PFSK-1 (cell line): ENCODE measurements around the gene OR2Y1.

Source experiments
- FOXP2 ChIP-seq: optimal IDR thresholded peaks from 2 replicates; pipeline ENCODE3; 2011; ENCODE audit warnings: borderline replicate concordance, control low read depth, inconsistent platforms; ENCODE audit not compliant: insufficient read depth; ENCODE audit errors: extremely low read length, extremely low read depth
- POLR2AphosphoS5 ChIP-seq: IDR thresholded peaks from 2 replicates; pipeline ENCODE4 v1.6.1; 2012; ENCODE audit warnings: low read depth, mild to moderate bottlenecking, control low read depth, low read length, moderate library complexity
- REST ChIP-seq, 2 experiments: IDR thresholded peaks; 2 replicates each; pipeline versions ENCODE4 v1.6.1 to v1.8.0; 2011 to 2012; ENCODE audit warnings: low read depth in 2 of 2, low read length in 2 of 2, control low read depth in 1 of 2, inconsistent platforms in 1 of 2, mild to moderate bottlenecking in 1 of 2, moderate library complexity in 1 of 2; ENCODE audit not compliant: insufficient read depth in 1 of 2
- SIN3A ChIP-seq: IDR thresholded peaks from 2 replicates; pipeline ENCODE4 v1.6.1; 2012; ENCODE audit warnings: mild to moderate bottlenecking, low read length, moderate library complexity, borderline replicate concordance; ENCODE audit not compliant: insufficient read depth
- TAF1 ChIP-seq: IDR thresholded peaks from 2 replicates; pipeline ENCODE4 v1.6.1; 2012; ENCODE audit warnings: low read length, control low read depth, borderline replicate concordance; ENCODE audit not compliant: insufficient read depth

OR2Y1 gene

GRCh38 chr5:180777475-180777874, 37.6 kb upstream of the OR2Y1 start:
- TF ChIP-seq TAF1 (no peak), FOXP2 (no peak), POLR2AphosphoS5 (no peak), SIN3A (no peak), REST (IDR thresholded peaks at IDR 0.05; ENCODE audit: insufficient read depth in 1 of 2, low read depth in 2 of 2, low read length in 2 of 2) (no peak)

- TF ChIP-seq SIN3A: no peak
- TF ChIP-seq FOXP2: no peak
- no peak for TF ChIP-seq REST (IDR thresholded peaks at IDR 0.05; ENCODE audit: insufficient read depth in 1 of 2, low read depth in 2 of 2, low read length in 2 of 2)
- no peak for TF ChIP-seq TAF1
- TF ChIP-seq POLR2AphosphoS5: no peak
Measured at GRCh38 chr5:180776376-180776775, 36.5 kb upstream of the OR2Y1 start.

GRCh38 chr5:180775624-180776023, 35.8 kb upstream of the OR2Y1 start:
- TF ChIP-seq REST (IDR thresholded peaks at IDR 0.05; ENCODE audit: insufficient read depth in 1 of 2, low read depth in 2 of 2, low read length in 2 of 2) (no peak), SIN3A (no peak), TAF1 (no peak), POLR2AphosphoS5 (no peak), FOXP2 (no peak)

GRCh38 chr5:180771839-180772238, 32.0 kb upstream of the OR2Y1 start:
- TF ChIP-seq REST (IDR thresholded peaks at IDR 0.05; ENCODE audit: insufficient read depth in 1 of 2, low read depth in 2 of 2, low read length in 2 of 2): no peak
- TF ChIP-seq POLR2AphosphoS5: no peak
- TF ChIP-seq TAF1: no peak
- no peak for TF ChIP-seq FOXP2
- TF ChIP-seq SIN3A: no peak

- TF ChIP-seq POLR2AphosphoS5 (no peak), REST (IDR thresholded peaks at IDR 0.05; ENCODE audit: insufficient read depth in 1 of 2, low read depth in 2 of 2, low read length in 2 of 2) (no peak), SIN3A (no peak), TAF1 (no peak), FOXP2 (no peak)
Measured at GRCh38 chr5:180769821-180770220, 30.0 kb upstream of the OR2Y1 start.
